ENCODE results near the gene CARD19.
"Not testable (repeated sequence)": the region's sequence is repeated elsewhere in the genome, so short reads cannot be mapped to it uniquely, and the experiment has no call there.

CARD19 gene

GRCh38 chr9:93089024-93089423 lies 7.0 kb upstream of the CARD19 start:
- DNase-seq: no peak

DNA sequence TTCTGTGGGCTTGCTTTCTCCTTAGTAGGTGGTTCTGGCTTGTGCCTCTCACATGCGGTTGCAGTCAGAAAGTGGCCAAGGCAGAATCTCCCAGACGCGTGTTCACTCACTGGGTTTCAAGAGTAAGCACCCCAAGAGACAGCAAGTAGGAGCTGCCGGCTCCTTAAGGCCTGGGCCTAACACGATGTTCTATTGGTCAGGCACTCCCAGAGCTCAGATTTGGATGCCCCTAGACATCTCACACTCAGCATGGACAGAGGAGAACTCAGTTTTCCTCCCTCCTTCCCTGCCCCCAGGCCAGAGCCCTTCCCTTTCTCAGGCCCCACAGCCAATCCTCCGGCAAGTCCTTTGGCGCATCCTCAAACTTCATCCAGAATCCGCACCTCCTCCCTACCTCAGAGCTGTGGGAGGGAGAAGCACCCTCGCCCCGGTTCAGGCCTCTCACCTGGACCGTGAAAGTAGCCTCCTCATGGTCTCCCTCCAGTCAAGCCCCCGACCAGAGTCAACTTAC lies 6.5 kb upstream of the CARD19 start:
- DNase-seq: no peak

DNA sequence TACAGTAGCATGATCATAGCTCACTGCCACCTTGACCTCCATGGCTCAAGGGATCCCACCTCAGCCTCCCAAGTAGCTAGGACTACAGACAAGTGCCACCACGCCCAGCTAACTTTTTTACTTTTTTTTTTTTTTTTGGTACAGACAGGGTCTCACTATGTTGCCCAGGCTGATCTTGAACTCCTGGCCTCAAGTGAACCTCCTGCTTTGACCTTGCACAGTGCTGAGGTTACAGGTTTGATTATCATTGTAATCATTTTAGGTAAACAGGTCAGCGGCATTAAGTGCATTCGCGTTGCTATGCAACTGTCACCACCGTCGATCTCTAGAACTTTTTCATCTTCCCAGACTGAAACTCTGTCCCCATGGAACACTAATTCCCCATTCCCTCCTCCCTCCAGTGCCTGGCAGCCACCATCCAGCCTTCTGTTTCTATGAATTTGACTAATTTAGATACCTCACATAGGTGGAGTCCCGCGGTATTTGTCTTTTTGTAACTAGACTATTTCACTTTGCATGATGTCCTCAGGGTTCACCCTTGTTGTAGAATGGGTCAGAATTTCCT lies 5.8 kb upstream of the CARD19 start:
- no peak for DNase-seq

- no peak for DNase-seq
These were observed 5.0 kb upstream of the CARD19 start for GRCh38 chr9:93091056-93091452.

DNA sequence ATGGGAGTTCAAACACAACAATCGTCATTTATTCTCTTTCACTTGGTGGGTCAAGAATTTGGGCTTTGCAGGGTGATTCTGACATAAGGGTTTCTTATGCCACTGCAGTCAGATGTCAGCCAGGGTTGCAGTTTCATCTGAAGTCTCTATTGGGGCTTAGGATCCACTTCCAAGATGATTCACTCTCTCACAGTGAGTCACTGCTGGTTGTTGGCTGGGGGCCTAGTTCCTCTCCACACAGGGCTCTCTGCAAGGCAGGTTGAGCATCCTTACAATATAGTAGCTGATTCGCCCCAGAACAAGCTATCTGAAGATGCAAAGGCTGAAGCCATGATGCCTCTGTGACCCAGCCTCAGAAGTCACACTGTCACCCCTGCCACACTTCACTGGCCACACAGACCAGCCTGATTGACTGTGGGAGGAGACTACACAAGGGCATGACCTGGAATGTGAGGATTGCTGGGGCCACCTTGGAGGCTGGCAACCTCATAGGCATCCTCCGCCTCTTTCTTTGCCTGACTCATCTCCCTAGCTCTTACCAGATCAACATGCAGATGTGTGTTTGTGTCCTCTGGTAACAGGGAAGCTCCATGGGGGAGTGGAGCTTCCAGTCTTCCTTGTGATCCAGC lies 4.5 kb upstream of the CARD19 start:
- DNase-seq: peak; percentile 71

DNA sequence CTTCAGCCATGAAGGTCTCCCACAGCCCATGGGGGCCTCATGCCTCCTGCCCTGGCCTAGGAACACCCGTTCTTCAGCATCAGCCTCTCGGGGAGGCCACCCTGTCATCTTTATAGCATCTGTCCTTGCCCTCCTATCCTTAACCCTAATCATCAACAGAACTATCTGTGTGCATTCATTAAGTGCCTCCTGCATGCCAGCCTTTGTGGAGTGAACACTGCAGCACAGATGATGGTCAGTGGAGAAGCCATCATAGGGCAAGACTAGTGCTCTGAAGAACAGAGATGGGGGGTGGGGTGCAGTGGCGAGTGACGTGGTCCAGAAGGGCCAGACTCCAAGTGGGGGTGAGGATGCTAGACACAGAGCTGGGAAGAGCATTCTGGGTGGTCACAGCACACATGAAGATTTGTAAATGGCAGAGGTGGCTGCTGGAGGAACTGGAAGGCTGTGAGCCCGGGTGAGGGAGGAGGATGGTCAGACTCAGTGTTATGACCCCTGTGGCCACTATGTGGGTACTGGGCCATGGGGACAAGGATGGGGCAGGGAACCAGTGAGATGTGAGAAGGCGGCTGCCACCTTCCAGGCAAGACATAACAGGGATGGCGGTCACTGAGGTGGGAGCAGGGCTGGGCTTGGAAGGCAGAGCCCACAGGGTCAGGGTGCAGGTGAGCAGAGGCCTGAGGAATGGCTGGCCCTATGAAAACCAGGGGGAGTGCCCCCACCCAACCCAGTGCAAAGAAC lies 3.6 kb upstream of the CARD19 start:
- DNase-seq: no peak

DNA sequence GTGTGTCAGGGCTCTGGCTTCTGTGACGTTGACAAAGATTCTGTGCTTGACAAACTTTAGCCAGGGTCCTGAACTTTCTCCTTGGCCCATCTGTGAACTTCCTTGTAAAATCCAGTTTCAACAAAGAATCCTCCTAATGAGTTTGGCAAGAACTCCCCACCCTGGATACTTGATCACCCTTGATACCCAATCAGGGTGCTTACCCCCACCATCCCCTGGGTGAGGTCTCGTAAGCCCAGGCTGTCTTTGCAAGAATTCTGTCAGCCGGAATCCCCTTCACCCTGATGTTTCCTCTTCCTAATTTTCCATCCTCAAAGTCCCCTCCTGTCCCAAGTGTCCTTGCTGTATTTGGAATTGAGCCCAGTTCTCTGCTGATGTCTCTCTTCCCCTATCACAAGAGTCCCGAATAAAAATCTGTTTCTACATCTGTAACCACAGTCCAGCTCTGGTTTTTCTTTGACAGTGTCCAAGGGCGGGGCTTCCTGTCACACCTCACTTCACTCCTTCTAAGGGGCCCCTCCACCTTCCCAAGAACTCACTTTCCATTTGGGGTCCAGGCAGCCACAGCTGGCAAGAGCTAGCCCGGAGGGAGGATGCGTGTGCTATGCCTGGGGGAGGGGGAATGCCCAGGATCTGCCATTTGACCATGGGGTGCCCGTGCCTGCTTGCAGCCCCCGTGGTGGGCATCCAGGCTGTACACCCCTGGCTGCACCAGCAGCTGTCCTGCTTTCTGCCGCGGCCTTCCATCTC lies 2.7 kb upstream of the CARD19 start:
- DNase-seq: no peak

- no peak for DNase-seq
These were observed 1.9 kb upstream of the CARD19 start for GRCh38 chr9:93093877-93094657.

DNA sequence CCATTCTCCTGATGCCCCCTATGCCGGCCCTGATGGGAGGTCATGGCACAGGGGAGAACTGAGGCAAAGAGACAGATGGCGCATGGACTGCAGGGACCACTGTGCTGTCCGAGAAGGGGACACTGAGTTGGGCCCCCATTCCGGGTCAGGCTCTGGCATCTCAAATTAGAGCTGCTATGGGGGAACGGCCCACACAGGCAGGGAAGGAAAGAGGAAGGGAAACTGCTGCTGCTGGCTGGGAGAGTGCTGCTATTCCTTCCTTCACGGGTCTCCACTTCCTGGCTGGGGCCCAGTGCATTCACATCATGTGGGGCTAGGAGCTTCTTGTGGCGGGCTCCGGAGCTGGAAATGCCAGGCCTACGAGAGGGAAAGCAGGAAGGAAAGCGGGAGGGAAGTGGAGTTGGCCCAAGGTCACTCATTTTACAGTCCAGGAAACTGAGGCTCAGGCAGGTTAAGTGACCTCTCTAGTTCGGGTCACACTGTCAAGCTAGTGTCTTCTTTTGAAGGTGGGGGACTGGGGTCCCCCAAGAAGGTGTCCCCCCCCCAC lies 1.3 kb upstream of the CARD19 start:
- DNase-seq: no peak

- DNase-seq: peak; percentile 100
These were observed 549 bp upstream of the CARD19 start for GRCh38 chr9:93095205-93096130.

- DNase-seq: no peak
These were observed 880 bp downstream of the CARD19 start for GRCh38 chr9:93096811-93097382.

DNA sequence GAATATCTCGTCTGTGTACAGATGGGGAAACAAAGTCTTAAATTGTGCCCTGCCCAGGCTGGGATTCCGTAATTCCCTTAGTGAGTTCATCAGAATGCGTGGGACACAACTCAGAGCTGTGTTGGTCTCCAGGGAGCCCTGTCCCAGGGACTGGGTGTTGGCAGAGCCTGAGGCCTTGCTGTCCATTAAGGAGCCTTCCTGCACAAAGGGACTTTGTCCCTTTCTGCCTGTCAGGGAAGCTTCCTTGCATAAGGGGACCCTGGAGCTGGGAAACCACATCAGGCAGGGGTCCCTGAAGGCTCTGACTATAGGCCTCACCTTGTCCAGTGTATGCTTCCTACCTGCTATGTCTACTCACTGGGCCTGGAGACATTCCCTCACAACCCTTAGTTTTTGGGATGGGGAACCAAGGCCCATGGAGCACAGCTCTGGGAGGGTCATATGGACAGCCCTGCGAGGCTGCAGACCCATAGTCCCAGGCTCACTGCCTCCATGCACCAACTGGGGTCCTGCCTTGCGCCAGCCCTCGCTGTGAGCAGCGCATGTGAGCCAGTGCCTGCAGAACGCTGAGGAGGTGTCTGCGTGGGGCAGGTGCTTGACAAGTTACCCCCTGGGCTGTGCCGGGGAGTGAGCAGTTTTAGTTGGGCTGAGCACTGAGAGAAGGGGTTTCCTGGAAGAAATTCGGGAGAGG lies 1.6 kb downstream of the CARD19 start:
- no peak for DNase-seq

- DNase-seq: peak; percentile 70
These were observed 2.4 kb downstream of the CARD19 start for GRCh38 chr9:93098236-93098946.

GRCh38 chr9:93099551-93100275 lies 3.7 kb downstream of the CARD19 start:
- no peak for DNase-seq

DNA sequence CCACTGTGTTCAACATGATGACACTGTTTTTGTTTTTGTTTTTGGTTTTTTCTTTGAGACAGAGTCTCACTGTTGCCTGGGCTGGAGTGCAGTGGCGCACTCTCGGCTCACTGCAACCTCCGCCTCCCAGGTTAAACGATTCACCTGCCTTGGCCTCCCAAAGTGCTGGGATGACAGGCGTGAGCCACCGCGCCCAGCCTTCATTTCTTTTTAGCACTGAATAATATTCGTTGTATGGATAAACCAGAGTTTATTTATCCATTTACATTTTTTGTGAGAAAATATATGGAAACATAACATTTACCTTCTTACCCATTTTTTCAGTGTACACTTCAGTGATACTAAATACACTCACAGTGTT lies 4.2 kb downstream of the CARD19 start:
- no peak for DNase-seq

DNA sequence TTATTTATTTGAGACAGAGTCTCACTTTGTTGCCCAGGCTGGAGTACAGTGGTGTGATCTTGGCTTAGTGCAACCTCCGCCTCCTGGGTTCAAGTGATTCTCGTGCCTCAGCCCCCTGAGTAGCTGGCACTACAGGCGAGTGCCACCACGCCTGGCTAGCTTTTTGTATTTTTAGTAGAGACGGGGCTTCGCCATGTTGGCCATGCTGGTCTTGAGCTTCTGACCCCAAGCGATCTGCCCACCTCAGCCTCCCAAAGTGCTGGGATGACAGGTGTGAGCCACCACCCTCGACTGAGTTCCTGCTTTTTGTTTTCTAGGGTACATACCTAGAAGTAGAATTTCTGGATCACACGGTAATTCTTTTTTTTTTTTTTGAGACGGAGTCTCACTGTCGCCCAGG lies 5.1 kb downstream of the CARD19 start:
- DNase-seq: not testable (repeated sequence)

DNA sequence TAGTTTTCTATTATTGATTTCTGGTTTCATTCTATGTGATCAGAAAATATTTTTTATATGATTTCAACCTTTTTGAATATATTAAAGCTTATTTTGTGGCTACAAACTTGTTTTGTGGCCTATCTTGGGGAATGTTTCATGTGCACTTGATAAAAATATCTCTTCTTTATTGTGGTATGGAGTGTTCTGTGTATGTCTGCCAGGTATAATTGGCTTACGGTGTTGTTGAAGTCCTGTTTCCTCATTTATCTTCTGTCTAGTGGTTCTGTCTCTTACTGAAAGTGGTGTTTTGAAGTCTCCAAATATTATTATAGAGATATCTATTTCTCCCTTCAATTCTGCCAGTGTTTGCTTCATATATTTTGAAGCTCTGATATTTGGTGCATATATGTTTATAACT lies 9.6 kb downstream of the CARD19 start:
- DNase-seq: no peak

GRCh38 chr9:93107151-93107824 lies 11.3 kb downstream of the CARD19 start:
- DNase-seq: no peak
